MM.1S (cell line): ENCODE results near the gene CAPN12.
"Not testable (repeated sequence)": the region's sequence is repeated elsewhere in the genome, so short reads cannot be mapped to it uniquely, and the experiment has no call there.

Experiments
- DNase-seq: peaks from one replicate; pipeline ENCODE4 v3.0.0-alpha.2; 2015
- H2AFZ ChIP-seq: fragments of 300-600 bp; sonication (generic); 2 replicates; pipeline ENCODE4 v1.6.0; 2016; ENCODE audit warnings: antibody characterized with exemption, low read length
- H3F3A ChIP-seq: fragments of 300-600 bp; sonication (generic); 2 replicates; pipeline ENCODE4 v1.6.1; 2016; ENCODE audit warnings: mild to moderate bottlenecking, antibody characterized with exemption, low read length, moderate library complexity, mixed read lengths; ENCODE audit not compliant: insufficient read depth
- H3K27ac ChIP-seq: fragments of 300-600 bp; sonication (generic); 2 replicates; pipeline ENCODE4 v1.5.1; 2016; ENCODE audit warnings: mild to moderate bottlenecking, low read length
- H3K27me3 ChIP-seq: fragments of 300-600 bp; sonication (generic); replicated peaks from 2 replicates; pipeline ENCODE4 v1.6.0; 2016; ENCODE audit warnings: low read length; ENCODE audit not compliant: insufficient read depth
- H3K36me3 ChIP-seq: fragments of 300-600 bp; sonication (generic); replicated peaks from 2 replicates; pipeline ENCODE4 v1.6.1; 2016; ENCODE audit warnings: mild to moderate bottlenecking, low read length, mixed read lengths; ENCODE audit not compliant: insufficient read depth
- H3K4me1 ChIP-seq: fragments of 300-600 bp; sonication (generic); 2 replicates; pipeline ENCODE4 v1.6.1; 2016; ENCODE audit warnings: low read length, mixed read lengths
- H3K4me2 ChIP-seq: fragments of 300-600 bp; sonication (generic); 2 replicates; pipeline ENCODE4 v1.6.0; 2016; ENCODE audit warnings: low read depth, low read length
- H3K4me3 ChIP-seq: fragments of 300-600 bp; sonication (generic); 2 replicates; pipeline ENCODE4 v1.5.1; 2016; ENCODE audit warnings: low read length, mixed read lengths
- H3K79me2 ChIP-seq: fragments of 300-600 bp; sonication (generic); 2 replicates; pipeline ENCODE4 v1.6.1; 2016; ENCODE audit warnings: mixed run types, low read length, mixed read lengths
- H3K9ac ChIP-seq: fragments of 300-600 bp; sonication (generic); 2 replicates; pipeline ENCODE4 v1.6.1; 2016; ENCODE audit warnings: low read length, mixed read lengths
- H3K9me2 ChIP-seq: fragments of 300-600 bp; sonication (generic); replicated peaks from 2 replicates; pipeline ENCODE4 v1.6.1; 2016; ENCODE audit warnings: mild to moderate bottlenecking, low read length, mixed read lengths; ENCODE audit not compliant: insufficient read depth
- H3K9me3 ChIP-seq: fragments of 300-600 bp; sonication (generic); replicated peaks from 2 replicates; pipeline ENCODE4 v1.6.1; 2016; ENCODE audit warnings: mild to moderate bottlenecking, low read length, mixed read lengths; ENCODE audit not compliant: insufficient read depth
- H4K20me1 ChIP-seq: fragments of 300-600 bp; sonication (generic); 2 replicates; pipeline ENCODE4 v1.6.1; 2016; ENCODE audit warnings: mild to moderate bottlenecking, low read length, moderate library complexity, mixed read lengths; ENCODE audit not compliant: insufficient read depth
- CTCF ChIP-seq: fragments of 300-600 bp; sonication (generic); IDR thresholded peaks from 2 replicates; pipeline ENCODE4 v1.5.1; 2016; ENCODE audit warnings: antibody characterized with exemption, low read length, mixed read lengths
- EZH2 ChIP-seq: fragments of 300-600 bp; sonication (generic); optimal IDR thresholded peaks from 2 replicates; pipeline ENCODE3; 2017; ENCODE audit warnings: low read depth, mild to moderate bottlenecking, antibody characterized with exemption, low read length, mixed read lengths
- EZH2phosphoT487 ChIP-seq: fragments of 300-600 bp; sonication (generic); IDR thresholded peaks from 2 replicates; pipeline ENCODE4 v1.6.1; 2018; ENCODE audit warnings: antibody characterized with exemption, low read length

The CAPN12 gene

GRCh38 chr19:38769635-38770211 lies 25.4 kb upstream of the CAPN12 start:
- H3K4me2 ChIP-seq: peak overlapping the region; percentile 53
- no peaks in the 10 kb centered on the region for H3K9me3 ChIP-seq
- no peak overlapping the region; the same call in 1 of the 2 replicates for H3K4me3 ChIP-seq
- H3K27ac ChIP-seq: no peak overlapping the region
- no peaks in the 10 kb centered on the region for H3F3A ChIP-seq
- no peaks in the 10 kb centered on the region for H3K4me1 ChIP-seq
- DNase-seq: peak; percentile 24
- no peaks in the 10 kb centered on the region for H3K79me2 ChIP-seq
- H3K9ac ChIP-seq: no peak overlapping the region
- TF ChIP-seq CTCF (peak; percentile 66), EZH2 (no peak)
- H4K20me1 ChIP-seq: no peaks in the 10 kb centered on the region
- H3K9me2 ChIP-seq: no peaks in the 10 kb centered on the region
- peak overlapping the region; percentile 55 for H2AFZ ChIP-seq
- H3K27me3 ChIP-seq: peaks cover 9% of the 10 kb centered on the region
- H3K36me3 ChIP-seq: no peaks in the 10 kb centered on the region

- no peaks in the 10 kb centered on the region for H3K36me3 ChIP-seq
- H3F3A ChIP-seq: no peaks in the 10 kb centered on the region
- no peaks in the 10 kb centered on the region for H3K9me2 ChIP-seq
- peaks cover 8% of the 10 kb centered on the region for H3K27me3 ChIP-seq
- H3K9ac ChIP-seq: no peak overlapping the region
- DNase-seq: no peak
- no peak overlapping the region for H3K27ac ChIP-seq
- H3K4me3 ChIP-seq: no peak overlapping the region
- H3K79me2 ChIP-seq: no peaks in the 10 kb centered on the region
- no peaks in the 10 kb centered on the region for H3K9me3 ChIP-seq
- no peak overlapping the region for H3K4me2 ChIP-seq
- TF ChIP-seq EZH2phosphoT487 (no peak), CTCF (no peak), EZH2 (no peak)
- H2AFZ ChIP-seq: no peak overlapping the region
- no peaks in the 10 kb centered on the region for H4K20me1 ChIP-seq
- no peaks in the 10 kb centered on the region for H3K4me1 ChIP-seq
Measured at GRCh38 chr19:38766276-38767047, 22.2 kb upstream of the CAPN12 start.

- H3K79me2 ChIP-seq: no peaks in the 10 kb centered on the region
- H3K9me2 ChIP-seq: no peaks in the 10 kb centered on the region
- H3K9me3 ChIP-seq: no peaks in the 10 kb centered on the region
- H3K4me1 ChIP-seq: no peaks in the 10 kb centered on the region
- TF ChIP-seq EZH2 (no peak), EZH2phosphoT487 (no peak)
- no peak overlapping the region for H3K4me2 ChIP-seq
- DNase-seq: no peak
- H3K9ac ChIP-seq: no peak overlapping the region
- H3K4me3 ChIP-seq: no peak overlapping the region
- H4K20me1 ChIP-seq: no peaks in the 10 kb centered on the region
- H3K27ac ChIP-seq: no peak overlapping the region
- H2AFZ ChIP-seq: no peak overlapping the region
- H3F3A ChIP-seq: no peaks in the 10 kb centered on the region
- no peaks in the 10 kb centered on the region for H3K36me3 ChIP-seq
- peaks cover 8% of the 10 kb centered on the region for H3K27me3 ChIP-seq
Measured at GRCh38 chr19:38765214-38765613, 20.9 kb upstream of the CAPN12 start.

- no peak overlapping the region for H2AFZ ChIP-seq
- DNase-seq: no peak
- H3K79me2 ChIP-seq: no peaks in the 10 kb centered on the region
- no peaks in the 10 kb centered on the region for H3K9me3 ChIP-seq
- H4K20me1 ChIP-seq: no peaks in the 10 kb centered on the region
- no peaks in the 10 kb centered on the region for H3K36me3 ChIP-seq
- no peak overlapping the region for H3K4me2 ChIP-seq
- H3K27ac ChIP-seq: no peak overlapping the region
- no peaks in the 10 kb centered on the region for H3F3A ChIP-seq
- no peak overlapping the region for H3K9ac ChIP-seq
- no peaks in the 10 kb centered on the region for H3K9me2 ChIP-seq
- peaks cover 8% of the 10 kb centered on the region for H3K27me3 ChIP-seq
- no peaks in the 10 kb centered on the region for H3K4me1 ChIP-seq
- no peak overlapping the region for H3K4me3 ChIP-seq
- TF ChIP-seq CTCF (no peak), EZH2 (no peak), EZH2phosphoT487 (no peak)
Measured at GRCh38 chr19:38763795-38764220, 19.5 kb upstream of the CAPN12 start.

GRCh38 chr19:38761884-38762389 lies 17.7 kb upstream of the CAPN12 start:
- H3K4me1 ChIP-seq, DNase-seq, H3K9me2 ChIP-seq, H4K20me1 ChIP-seq, H3K36me3 ChIP-seq, H3K4me3 ChIP-seq, H3K9me3 ChIP-seq, H3K27ac ChIP-seq, H3K4me2 ChIP-seq, H3K27me3 ChIP-seq, H3F3A ChIP-seq, H3K79me2 ChIP-seq, H3K9ac ChIP-seq, H2AFZ ChIP-seq: not testable (repeated sequence)
